Caco-2 (cell line): Measurements from ENCODE around the gene GMPR. TPM values are rescaled to one million over a fixed set of nuclear protein-coding genes. Genes with fewer than 3 reads are reported as not detected.

Experiments used
- BruUV-seq: library from RNA; stranded (reverse); fragments of 400-500 nt; replicated peaks from 2 replicates; lab custom pipeline; 2021; lab: Mats Ljungman, UMichigan
- CTCF ChIA-PET: fragments of 300-600 bp; sonication (Branson Sonifier 250); formaldehyde crosslinking; loops from one replicate; lab custom pipeline; 2022; ENCODE audit warnings: antibody characterized with exemption; lab: Charles Lee
- POLR2A ChIA-PET: fragments of 300-600 bp; sonication (Branson Sonifier 250); formaldehyde crosslinking; loops from one replicate; lab custom pipeline; 2022; ENCODE audit warnings: antibody characterized with exemption; lab: Charles Lee
- DNase-seq, 2 experiments: peaks; one replicate each; pipeline versions ENCODE4 v3.0.0 to v3.0.0-alpha.2; 2020 to 2022
- H3K27me3 ChIP-seq: replicated peaks from 2 replicates; pipeline ENCODE4 v1.6.0; 2011; ENCODE audit warnings: low read length; ENCODE audit not compliant: control insufficient read depth, insufficient read depth
- H3K36me3 ChIP-seq: 2 replicates; pipeline ENCODE4 v1.5.1; 2011; ENCODE audit warnings: low read length; ENCODE audit not compliant: control insufficient read depth, insufficient read depth
- H3K4me1 ChIP-seq: fragments of 250-450 bp; sonication (Bioruptor Pico); 2 replicates; pipeline ENCODE4 v1.5.1; 2020; ENCODE audit warnings: mild to moderate bottlenecking
- H3K4me3 ChIP-seq: 2 replicates; pipeline ENCODE4 v1.5.1; 2011; ENCODE audit warnings: low read depth, mild to moderate bottlenecking, control low read depth, low read length
- H3K9me3 ChIP-seq: fragments of 250-450 bp; sonication (Bioruptor Pico); 2 replicates; pipeline ENCODE4 v1.5.1; 2020; ENCODE audit warnings: mild to moderate bottlenecking, moderate library complexity
- H3K27ac Mint-ChIP-seq: one replicate; pipeline ENCODE4 v1.8.0; 2022; ENCODE audit warnings: mixed read lengths; ENCODE audit not compliant: unreplicated experiment
- H3K27me3 Mint-ChIP-seq: one replicate; pipeline ENCODE4 v1.8.0; 2022; ENCODE audit warnings: mixed read lengths; ENCODE audit not compliant: insufficient read depth, unreplicated experiment
- H3K36me3 Mint-ChIP-seq: one replicate; pipeline ENCODE4 v1.8.0; 2022; ENCODE audit warnings: mild to moderate bottlenecking, mixed read lengths; ENCODE audit not compliant: insufficient read depth, unreplicated experiment
- H3K4me1 Mint-ChIP-seq: one replicate; pipeline ENCODE4 v1.8.0; 2022; ENCODE audit warnings: low read depth, mixed read lengths; ENCODE audit not compliant: unreplicated experiment
- H3K4me3 Mint-ChIP-seq: one replicate; pipeline ENCODE4 v1.8.0; 2022; ENCODE audit warnings: mild to moderate bottlenecking, moderate library complexity, mixed read lengths; ENCODE audit not compliant: unreplicated experiment
- H3K9me3 Mint-ChIP-seq: one replicate; pipeline ENCODE4 v1.8.0; 2022; ENCODE audit warnings: mixed read lengths; ENCODE audit not compliant: unreplicated experiment
- intact Hi-C: fragments of 100-400 bp; cut with micrococcal nuclease; formaldehyde crosslinking; loops from one replicate; pipeline ENCODE4 v1.10.0; 2022; ENCODE audit not compliant: unreplicated experiment
- total RNA-seq: library from RNA; stranded (reverse); gene quantifications from 2 replicates; pipeline ENCODE4 v1.2.3, GENCODE V29; 2022
- TF ChIP-seq, protein P1 (sequence below), 2 experiments: fragments of 200-600 bp in 1 of 2; IDR thresholded peaks; 1 replicate in 1 of 2; 2 replicates in 1 of 2; pipeline versions ENCODE4 v1.5.1 to v1.8.0; 2011 to 2022; ENCODE audit warnings: antibody characterized with exemption in 1 of 2, control low read depth in 1 of 2, inconsistent platforms in 1 of 2, low read depth in 1 of 2, low read length in 1 of 2, mild to moderate bottlenecking in 1 of 2, moderate library complexity in 1 of 2; ENCODE audit not compliant: insufficient read depth in 1 of 2, severe bottlenecking in 1 of 2, unreplicated experiment in 1 of 2

Gene GMPR
- total RNA-seq, 1 experiment from 2014 or later = 1.3 TPM

GRCh38 chr6:16274483-16274882 lies 36.1 kb downstream of the GMPR start:
- no peaks in the 10 kb centered on the region for H3K27me3 ChIP-seq
- CTCF ChIA-PET = no interaction called here
- no peaks in the 10 kb centered on the region for H3K9me3 ChIP-seq
- no TSS peak for BruUV-seq
- H3K4me3 Mint-ChIP-seq = no peak overlapping the region
- intact Hi-C loops = no loop called here
- TF ChIP-seq, protein P1, sequence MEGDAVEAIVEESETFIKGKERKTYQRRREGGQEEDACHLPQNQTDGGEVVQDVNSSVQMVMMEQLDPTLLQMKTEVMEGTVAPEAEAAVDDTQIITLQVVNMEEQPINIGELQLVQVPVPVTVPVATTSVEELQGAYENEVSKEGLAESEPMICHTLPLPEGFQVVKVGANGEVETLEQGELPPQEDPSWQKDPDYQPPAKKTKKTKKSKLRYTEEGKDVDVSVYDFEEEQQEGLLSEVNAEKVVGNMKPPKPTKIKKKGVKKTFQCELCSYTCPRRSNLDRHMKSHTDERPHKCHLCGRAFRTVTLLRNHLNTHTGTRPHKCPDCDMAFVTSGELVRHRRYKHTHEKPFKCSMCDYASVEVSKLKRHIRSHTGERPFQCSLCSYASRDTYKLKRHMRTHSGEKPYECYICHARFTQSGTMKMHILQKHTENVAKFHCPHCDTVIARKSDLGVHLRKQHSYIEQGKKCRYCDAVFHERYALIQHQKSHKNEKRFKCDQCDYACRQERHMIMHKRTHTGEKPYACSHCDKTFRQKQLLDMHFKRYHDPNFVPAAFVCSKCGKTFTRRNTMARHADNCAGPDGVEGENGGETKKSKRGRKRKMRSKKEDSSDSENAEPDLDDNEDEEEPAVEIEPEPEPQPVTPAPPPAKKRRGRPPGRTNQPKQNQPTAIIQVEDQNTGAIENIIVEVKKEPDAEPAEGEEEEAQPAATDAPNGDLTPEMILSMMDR (IDR thresholded peaks at IDR 0.05; ENCODE audit: insufficient read depth in 1 of 2, low read depth in 1 of 2, low read length in 1 of 2, severe bottlenecking in 1 of 2, unreplicated experiment in 1 of 2) = no peak
- H3K36me3 ChIP-seq = no peaks in the 10 kb centered on the region
- H3K27ac Mint-ChIP-seq = no peak overlapping the region
- H3K4me3 ChIP-seq = no peak overlapping the region
- DNase-seq = no peak
- H3K9me3 Mint-ChIP-seq = no peaks in the 10 kb centered on the region
- peaks cover 17% of the 10 kb centered on the region for H3K4me1 ChIP-seq
- no peaks in the 10 kb centered on the region for H3K27me3 Mint-ChIP-seq
- no peaks in the 10 kb centered on the region for H3K36me3 Mint-ChIP-seq
- POLR2A ChIA-PET = no interaction called here
- H3K4me1 Mint-ChIP-seq = peaks cover 19% of the 10 kb centered on the region

DNA sequence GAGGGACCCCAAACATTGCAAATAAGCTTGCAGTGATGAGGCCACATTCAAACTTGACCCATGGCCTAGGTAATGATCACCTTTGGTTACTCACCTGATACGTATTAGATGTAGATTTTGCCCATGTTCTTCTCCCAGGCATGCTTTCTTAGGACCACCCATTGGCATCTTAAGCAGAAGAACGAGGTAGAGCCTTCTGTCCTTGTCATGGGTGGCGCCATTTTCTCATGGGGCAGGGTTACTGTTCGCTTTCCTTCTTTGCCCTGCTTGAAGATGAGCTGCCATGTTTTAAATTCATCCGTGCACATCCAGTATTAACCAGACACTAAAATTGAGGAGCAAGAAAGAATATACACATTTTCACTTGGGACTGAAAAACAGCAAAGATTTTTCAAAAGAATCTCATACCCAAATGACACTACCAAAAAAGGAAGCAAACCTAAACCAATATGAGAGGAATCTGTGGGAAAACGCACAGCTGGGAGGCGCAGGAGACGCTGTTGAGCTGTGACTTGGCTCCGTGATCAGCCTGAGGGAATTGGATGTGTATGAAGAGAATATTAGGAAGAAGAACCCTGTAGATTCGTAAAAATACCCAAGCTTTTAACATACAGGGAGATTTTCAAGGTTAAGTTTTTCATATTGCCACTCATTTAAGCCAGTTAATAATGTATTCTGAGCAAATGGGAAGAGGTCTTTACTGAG lies 36.6 kb downstream of the GMPR start:
- Mint-ChIP-seq H3K4me1 (peaks cover 19% of the 10 kb centered on the region), H3K9me3 (no peaks in the 10 kb centered on the region), H3K27ac (no peak overlapping the region), H3K27me3 (no peaks in the 10 kb centered on the region), H3K36me3 (no peaks in the 10 kb centered on the region), H3K4me3 (no peak overlapping the region)
- POLR2A ChIA-PET = no interaction called here
- DNase-seq = no peak
- CTCF ChIA-PET = no interaction called here
- peaks cover 17% of the 10 kb centered on the region for H3K4me1 ChIP-seq
- no peak overlapping the region for H3K4me3 ChIP-seq
- TF ChIP-seq, protein P1 (IDR thresholded peaks at IDR 0.05; ENCODE audit: insufficient read depth in 1 of 2, low read depth in 1 of 2, low read length in 1 of 2, severe bottlenecking in 1 of 2, unreplicated experiment in 1 of 2) = no peak
- H3K9me3 ChIP-seq = no peaks in the 10 kb centered on the region
- H3K27me3 ChIP-seq = no peaks in the 10 kb centered on the region
- no peaks in the 10 kb centered on the region for H3K36me3 ChIP-seq
- BruUV-seq = no TSS peak
- intact Hi-C loops = no loop called here

GRCh38 chr6:16277101-16277981 lies 39.0 kb downstream of the GMPR start:
- TF ChIP-seq, protein P1 (IDR thresholded peaks at IDR 0.05; ENCODE audit: insufficient read depth in 1 of 2, low read depth in 1 of 2, low read length in 1 of 2, severe bottlenecking in 1 of 2, unreplicated experiment in 1 of 2) = peak; percentile 49 to 76
- no TSS peak for BruUV-seq
- H3K27me3 ChIP-seq = no peaks in the 10 kb centered on the region
- no peaks in the 10 kb centered on the region for H3K9me3 ChIP-seq
- intact Hi-C loops = loop anchor here (2.0 kb wide), 1 partner anchor 49 kb away; no protein-coding TSS in a partner anchor
- no peaks in the 10 kb centered on the region for H3K27me3 Mint-ChIP-seq
- ChIA-PET POLR2A (interaction anchor here (0.6 kb wide), 1 partner anchor 76 kb away, joined by 3 read pairs; no protein-coding TSS in a partner anchor), CTCF (interaction anchor here (0.6 to 1.2 kb wide), 5 partner anchors 11 to 396 kb away, joined by 3 to 8 read pairs (median 3); partner anchors contain the start of gene GMPR)
- peak; percentile 83 to 91 for DNase-seq
- no peak overlapping the region for H3K4me3 ChIP-seq
- no peaks in the 10 kb centered on the region for H3K36me3 Mint-ChIP-seq
- H3K36me3 ChIP-seq = no peaks in the 10 kb centered on the region
- no peaks in the 10 kb centered on the region for H3K9me3 Mint-ChIP-seq
- H3K4me3 Mint-ChIP-seq = peak overlapping the region; percentile 52
- H3K27ac Mint-ChIP-seq = peak overlapping the region; percentile 94
- peaks cover 17% of the 10 kb centered on the region for H3K4me1 ChIP-seq
- peaks cover 19% of the 10 kb centered on the region for H3K4me1 Mint-ChIP-seq
